ENCODE results near the gene RPF1. TPM values are rescaled to one million over a fixed set of nuclear protein-coding genes. Genes with fewer than 3 reads are reported as not detected.

RPF1 gene
- total RNA-seq (10 to 100 TPM; 13.5 to 16.8 TPM), polyA plus RNA-seq (10 to 100 TPM; 14.7 to 15.0 TPM)

DNA sequence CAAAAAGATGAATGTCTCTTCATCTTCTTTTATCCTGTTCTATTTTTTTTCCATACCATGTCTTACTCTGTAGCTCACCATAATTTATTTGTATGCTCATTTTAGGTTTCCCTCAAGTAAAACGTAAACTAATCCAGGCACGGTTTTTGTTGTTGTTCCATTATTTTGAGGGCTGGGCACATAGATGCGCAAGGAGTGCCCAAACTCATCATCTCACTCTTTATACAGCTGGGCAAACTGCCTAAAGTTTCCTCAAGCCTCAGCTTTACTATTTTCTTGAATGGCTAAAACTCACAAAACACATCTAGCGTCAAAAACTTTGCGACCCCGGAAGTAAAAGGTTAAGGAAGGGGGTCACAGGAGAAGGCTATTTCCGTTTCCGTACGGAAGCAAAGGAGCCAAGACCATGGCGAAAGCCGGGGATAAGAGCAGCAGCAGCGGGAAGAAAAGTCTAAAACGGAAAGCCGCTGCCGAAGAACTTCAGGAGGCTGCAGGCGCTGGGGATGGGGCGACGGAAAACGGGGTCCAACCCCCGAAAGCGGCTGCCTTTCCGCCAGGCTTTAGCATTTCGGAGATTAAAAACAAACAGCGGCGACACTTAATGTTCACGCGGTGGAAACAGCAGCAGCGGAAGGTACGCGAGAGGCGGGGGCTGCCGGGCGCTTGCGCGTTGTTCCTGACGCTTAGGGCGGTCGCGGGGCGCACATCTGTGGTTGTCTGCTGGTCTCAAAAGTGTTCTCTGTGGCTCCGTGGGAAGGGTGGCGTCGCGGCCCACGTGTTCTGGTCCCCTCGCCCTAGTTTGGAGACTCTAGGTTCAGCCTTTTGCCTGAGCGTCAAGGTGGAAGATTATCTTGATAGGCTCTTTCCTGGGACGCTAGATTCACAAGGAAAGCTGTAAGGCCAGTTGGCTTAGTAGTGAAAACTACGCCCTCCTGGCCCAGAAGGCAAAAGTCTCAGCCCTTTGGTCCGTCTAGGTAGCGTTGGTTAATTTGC is at the start of gene RPF1:
RPF1 (plus strand) TSS at position 391 of the 993 bp plus-strand sequence; CDS start at position 407, 16 bp downstream.
- Histone ChIP-seq H3K9ac (ENCODE audit: low read depth in 1 of 2, low read length in 2 of 2) (peak within 1 kb of the TSS; percentile 48 to 83), H3K27ac (ENCODE audit: low read depth in 1 of 2, low read length in 2 of 2) (peak within 1 kb of the TSS; percentile 67 to 70), H3K4me3 (ENCODE audit: low read depth in 1 of 3, low read length in 3 of 3) (peak within 1 kb of the TSS; percentile 90 to 97 (median 94)), H3K4me1 (ENCODE audit: control insufficient read depth in 4 of 4, insufficient read depth in 4 of 4, low read length in 3 of 4) (peaks cover 3 to 14% (median 9%) of the 10 kb centered on the region in 4 donors), H3K9me3 (ENCODE audit: control insufficient read depth in 4 of 4, low read length in 3 of 4) (peaks cover 0 to 13% (median 1%) of the 10 kb centered on the region in 4 donors), H3K27me3 (ENCODE audit: control insufficient read depth in 4 of 4, insufficient read depth in 4 of 4, low read length in 3 of 4) (no peaks in the 10 kb centered on the region), H3K36me3 (ENCODE audit: control insufficient read depth in 4 of 4, insufficient read depth in 3 of 4, low read depth in 1 of 4, low read length in 3 of 4) (peaks cover 0 to 10% (median 7%) of the 10 kb centered on the region in 4 donors)
- TF ChIP-seq JUND (IDR thresholded peaks at IDR 0.05) (peak in 1 of 2 donors; percentile 15), TAF1 (conservative IDR thresholded peaks at IDR 0.05) (peak; percentile 37), GABPA (IDR thresholded peaks at IDR 0.05 in 1 of 2, conservative IDR thresholded peaks at IDR 0.05 in 1 of 2) (peak; percentile 100), FOXA2 (IDR thresholded peaks at IDR 0.05) (no peak), YY1 (IDR thresholded peaks at IDR 0.05) (peak; percentile 89), HNF4G (IDR thresholded peaks at IDR 0.05) (no peak), MAX (IDR thresholded peaks at IDR 0.05) (peak; percentile 93), RAD21 (IDR thresholded peaks at IDR 0.05) (peak; percentile 40 to 44), FOXA1 (IDR thresholded peaks at IDR 0.05) (no peak), EGR1 (IDR thresholded peaks at IDR 0.05; ENCODE audit: low read depth in 2 of 2) (peak; percentile 75 to 93), REST (IDR thresholded peaks at IDR 0.05) (no peak), NR2F2 (IDR thresholded peaks at IDR 0.05) (peak; percentile 99), CTCF (IDR thresholded peaks at IDR 0.05; ENCODE audit: low read depth, low read length, missing input control) (no peak), HNF4A (conservative IDR thresholded peaks at IDR 0.05) (peak; percentile 29 to 37), RXRA (IDR thresholded peaks at IDR 0.05) (peak; percentile 44 to 77), SP1 (IDR thresholded peaks at IDR 0.05) (peak; percentile 40)
- TF ChIP-seq, protein P1, sequence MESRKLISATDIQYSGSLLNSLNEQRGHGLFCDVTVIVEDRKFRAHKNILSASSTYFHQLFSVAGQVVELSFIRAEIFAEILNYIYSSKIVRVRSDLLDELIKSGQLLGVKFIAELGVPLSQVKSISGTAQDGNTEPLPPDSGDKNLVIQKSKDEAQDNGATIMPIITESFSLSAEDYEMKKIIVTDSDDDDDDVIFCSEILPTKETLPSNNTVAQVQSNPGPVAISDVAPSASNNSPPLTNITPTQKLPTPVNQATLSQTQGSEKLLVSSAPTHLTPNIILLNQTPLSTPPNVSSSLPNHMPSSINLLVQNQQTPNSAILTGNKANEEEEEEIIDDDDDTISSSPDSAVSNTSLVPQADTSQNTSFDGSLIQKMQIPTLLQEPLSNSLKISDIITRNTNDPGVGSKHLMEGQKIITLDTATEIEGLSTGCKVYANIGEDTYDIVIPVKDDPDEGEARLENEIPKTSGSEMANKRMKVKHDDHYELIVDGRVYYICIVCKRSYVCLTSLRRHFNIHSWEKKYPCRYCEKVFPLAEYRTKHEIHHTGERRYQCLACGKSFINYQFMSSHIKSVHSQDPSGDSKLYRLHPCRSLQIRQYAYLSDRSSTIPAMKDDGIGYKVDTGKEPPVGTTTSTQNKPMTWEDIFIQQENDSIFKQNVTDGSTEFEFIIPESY (IDR thresholded peaks at IDR 0.05) = peak; percentile 73
- TF ChIP-seq, protein P2, sequence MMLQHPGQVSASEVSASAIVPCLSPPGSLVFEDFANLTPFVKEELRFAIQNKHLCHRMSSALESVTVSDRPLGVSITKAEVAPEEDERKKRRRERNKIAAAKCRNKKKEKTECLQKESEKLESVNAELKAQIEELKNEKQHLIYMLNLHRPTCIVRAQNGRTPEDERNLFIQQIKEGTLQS (IDR thresholded peaks at IDR 0.05) = peak; percentile 45
- DNase-seq (ENCODE audit: low spot score) = peak; percentile 66
- 5% methylated on average over 51 of the region's 51 CpGs for WGBS
